HCT116 (cell line): ENCODE data around the gene CORO6. TPM values are rescaled to one million over a fixed set of nuclear protein-coding genes. Genes with fewer than 3 reads are reported as not detected.

Experiments
- ATAC-seq: fragments of 200-7000 bp; cut with Tn5 transposase; 2 replicates; pipeline ENCODE4 v1.9.1; 2020; ENCODE audit warnings: mild to moderate bottlenecking, moderate library complexity
- BruUV-seq: library from RNA; stranded (reverse); fragments of 400-500 nt; replicated peaks from 2 replicates; lab custom pipeline; 2021; lab: Mats Ljungman, UMichigan
- CTCF ChIA-PET: fragments of 300-600 bp; sonication (Branson Sonifier 250); formaldehyde crosslinking; loops from one replicate; lab custom pipeline; 2021; ENCODE audit warnings: antibody characterized with exemption; lab: Charles Lee
- POLR2A ChIA-PET: fragments of 300-600, 350-600 bp; sonication (Branson Sonifier 250); formaldehyde crosslinking; loops from one replicate; lab custom pipeline; 2021; ENCODE audit warnings: antibody characterized with exemption; lab: Charles Lee
- RAD21 ChIA-PET, 2 experiments: fragments of 300-600 bp; sonication (Branson Sonifier 250); formaldehyde crosslinking; loops; one replicate each; lab custom pipeline; 2023; ENCODE audit warnings: low total read pairs in 2 of 2; ENCODE audit not compliant: uncharacterized antibody in 2 of 2, unreplicated experiment in 2 of 2, low non-redundant PET in 1 of 2; lab: Charles Lee
- DNase-seq: peaks from one replicate; pipeline ENCODE4 v3.0.0-alpha.2; 2010; ENCODE audit warnings: low read depth, low spot score
- H2AFZ ChIP-seq: fragments of 200-600 bp; shearing (Covaris generic), sonication (generic); 2 replicates; pipeline ENCODE4 v1.6.1; 2017; ENCODE audit warnings: low read depth, mixed run types, mixed read lengths, antibody characterized with exemption, low read length; ENCODE audit not compliant: poor library complexity, severe bottlenecking
- H3K27ac ChIP-seq: 2 replicates; pipeline ENCODE4 v1.5.1; 2012; ENCODE audit warnings: low read depth, low read length
- H3K27me3 ChIP-seq: fragments of 200-600 bp; sonication (generic); 2 replicates; pipeline ENCODE4 v1.6.1; 2016; ENCODE audit warnings: mixed run types, low read length, mixed read lengths; ENCODE audit not compliant: insufficient read depth
- H3K36me3 ChIP-seq, 2 experiments: fragments of 200-500 bp in 1 of 2; fragments of 200-600 bp in 1 of 2; sonication (Bioruptor generic) in 1 of 2; sonication (generic) in 1 of 2; 2 replicates each; pipeline versions ENCODE4 v1.5.1 to v1.6.1; 2014 to 2016; ENCODE audit warnings: low read length in 2 of 2, inconsistent platforms in 1 of 2, mixed read lengths in 1 of 2, mixed run types in 1 of 2; ENCODE audit not compliant: insufficient read depth in 2 of 2, control insufficient read depth in 1 of 2
- H3K4me1 ChIP-seq, 2 experiments: fragments of 200-600 bp in 1 of 2; sonication (generic) in 1 of 2; 2 replicates each; pipeline versions ENCODE4 v1.5.1 to v1.6.1; 2012 to 2017; ENCODE audit warnings: low read length in 2 of 2, inconsistent platforms in 1 of 2, mild to moderate bottlenecking in 1 of 2, mixed read lengths in 1 of 2, mixed run types in 1 of 2, moderate library complexity in 1 of 2; ENCODE audit not compliant: insufficient read depth in 2 of 2, control insufficient read depth in 1 of 2
- H3K4me2 ChIP-seq: fragments of 200-600 bp; sonication (generic); 2 replicates; pipeline ENCODE4 v1.6.1; 2017; ENCODE audit warnings: mixed run types, low read length, mixed read lengths
- H3K4me3 ChIP-seq, 2 experiments: fragments of 200-600 bp in 1 of 2; sonication (generic) in 1 of 2; replicated peaks in 1 of 2; 2 replicates each; pipeline ENCODE4 v1.5.1; 2011 to 2016; ENCODE audit warnings: low read length in 2 of 2, control low read depth in 1 of 2, low read depth in 1 of 2, mild to moderate bottlenecking in 1 of 2, mixed read lengths in 1 of 2, mixed run types in 1 of 2
- H3K79me2 ChIP-seq: fragments of 200-600 bp; sonication (generic); 2 replicates; pipeline ENCODE4 v1.6.1; 2017; ENCODE audit warnings: mild to moderate bottlenecking, mixed run types, low read length, moderate library complexity, mixed read lengths; ENCODE audit not compliant: insufficient read depth
- H3K9ac ChIP-seq: fragments of 200-600 bp; sonication (generic); 2 replicates; pipeline ENCODE4 v1.6.1; 2016; ENCODE audit warnings: low read length, mixed read lengths
- H3K9me2 ChIP-seq: fragments of 200-600 bp; sonication (generic), shearing (Covaris generic); 2 replicates; pipeline ENCODE4 v1.6.1; 2017; ENCODE audit warnings: mixed run types, mild to moderate bottlenecking, moderate library complexity; ENCODE audit not compliant: insufficient read depth
- H3K9me3 ChIP-seq, 2 experiments: fragments of 200-500 bp in 1 of 2; fragments of 200-600 bp in 1 of 2; sonication (Bioruptor generic) in 1 of 2; sonication (generic) in 1 of 2; 2 replicates each; pipeline ENCODE4 v1.6.1; 2014 to 2017; ENCODE audit warnings: low read length in 2 of 2, mixed read lengths in 2 of 2, inconsistent platforms in 1 of 2, low read depth in 1 of 2, mild to moderate bottlenecking in 1 of 2, mixed run types in 1 of 2, moderate library complexity in 1 of 2; ENCODE audit not compliant: control insufficient read depth in 1 of 2, insufficient read depth in 1 of 2
- H4K20me1 ChIP-seq: fragments of 200-600 bp; sonication (generic), shearing (Covaris generic); 2 replicates; pipeline ENCODE4 v1.6.1; 2017; ENCODE audit warnings: mixed run types, mild to moderate bottlenecking, moderate library complexity; ENCODE audit not compliant: insufficient read depth
- CBX3 ChIP-seq: IDR thresholded peaks from 2 replicates; pipeline ENCODE4 v1.6.1; 2012; ENCODE audit warnings: low read depth
- CEBPB ChIP-seq: IDR thresholded peaks from 2 replicates; pipeline ENCODE4 v1.6.1; 2012; ENCODE audit warnings: low read depth
- FOSL1 ChIP-seq: IDR thresholded peaks from 2 replicates; pipeline ENCODE4 v1.6.1; 2012; ENCODE audit warnings: low read depth
- JUND ChIP-seq: IDR thresholded peaks from 2 replicates; pipeline ENCODE4 v1.6.1; 2012
- POLR2A ChIP-seq: IDR thresholded peaks from 2 replicates; pipeline ENCODE4 v1.7.0; 2011; ENCODE audit warnings: borderline replicate concordance; ENCODE audit not compliant: insufficient read depth, insufficient read length; ENCODE audit errors: extremely low read depth
- POLR2AphosphoS5 ChIP-seq: IDR thresholded peaks from 2 replicates; pipeline ENCODE4 v1.6.1; 2011; ENCODE audit warnings: mild to moderate bottlenecking, low read depth, low read length, moderate library complexity
- RAD21 ChIP-seq: IDR thresholded peaks from 2 replicates; pipeline ENCODE4 v1.6.1; 2012; ENCODE audit warnings: low read depth, mild to moderate bottlenecking
- SIN3A ChIP-seq: IDR thresholded peaks from 2 replicates; pipeline ENCODE4 v1.6.1; 2012; ENCODE audit warnings: low read depth
- SP1 ChIP-seq: IDR thresholded peaks from 2 replicates; pipeline ENCODE4 v1.6.1; 2012; ENCODE audit warnings: low read depth
- TCF7L2 ChIP-seq: IDR thresholded peaks from 2 replicates; pipeline ENCODE4 v1.7.0; 2011; ENCODE audit warnings: borderline replicate concordance, inconsistent platforms; ENCODE audit not compliant: insufficient read depth, insufficient read length; ENCODE audit errors: extremely low read depth
- YY1 ChIP-seq: IDR thresholded peaks from 2 replicates; pipeline ENCODE4 v1.6.1; 2011; ENCODE audit warnings: low read length, low read depth, moderate library complexity, mild to moderate bottlenecking; ENCODE audit not compliant: insufficient replicate concordance; ENCODE audit errors: extremely low read depth
- ZNF274 ChIP-seq: fragments of 200-500 bp; sonication (Bioruptor generic); IDR thresholded peaks from 2 replicates; pipeline ENCODE4 v1.6.1; 2014; ENCODE audit warnings: mild to moderate bottlenecking, low read depth, low read length, inconsistent platforms
- intact Hi-C: fragments of 100-400 bp; cut with micrococcal nuclease; formaldehyde crosslinking; loops from 2 replicates; pipeline ENCODE4 v1.10.0; 2022
- total RNA-seq: library from RNA; stranded (reverse); gene quantifications from one replicate; pipeline ENCODE4 v1.2.1, GENCODE V29; 2021; ENCODE audit not compliant: unreplicated experiment
- TF ChIP-seq, protein P1 (sequence below), 3 experiments: fragments of 200-600 bp in 1 of 3; sonication (generic) in 1 of 3; IDR thresholded peaks in 2 of 3; conservative IDR thresholded peaks in 1 of 3; 2 replicates each; pipeline ENCODE4 v1.5.1; 2012 to 2017; ENCODE audit warnings: low read depth in 2 of 3, low read length in 2 of 3, antibody characterized with exemption in 1 of 3, borderline replicate concordance in 1 of 3, control low read depth in 1 of 3, mild to moderate bottlenecking in 1 of 3, mixed read lengths in 1 of 3, mixed run types in 1 of 3, moderate library complexity in 1 of 3; ENCODE audit not compliant: insufficient read depth in 1 of 3

CORO6 gene
- total RNA-seq, 1 experiment from 2014 or later, result 8.7 TPM

DNA sequence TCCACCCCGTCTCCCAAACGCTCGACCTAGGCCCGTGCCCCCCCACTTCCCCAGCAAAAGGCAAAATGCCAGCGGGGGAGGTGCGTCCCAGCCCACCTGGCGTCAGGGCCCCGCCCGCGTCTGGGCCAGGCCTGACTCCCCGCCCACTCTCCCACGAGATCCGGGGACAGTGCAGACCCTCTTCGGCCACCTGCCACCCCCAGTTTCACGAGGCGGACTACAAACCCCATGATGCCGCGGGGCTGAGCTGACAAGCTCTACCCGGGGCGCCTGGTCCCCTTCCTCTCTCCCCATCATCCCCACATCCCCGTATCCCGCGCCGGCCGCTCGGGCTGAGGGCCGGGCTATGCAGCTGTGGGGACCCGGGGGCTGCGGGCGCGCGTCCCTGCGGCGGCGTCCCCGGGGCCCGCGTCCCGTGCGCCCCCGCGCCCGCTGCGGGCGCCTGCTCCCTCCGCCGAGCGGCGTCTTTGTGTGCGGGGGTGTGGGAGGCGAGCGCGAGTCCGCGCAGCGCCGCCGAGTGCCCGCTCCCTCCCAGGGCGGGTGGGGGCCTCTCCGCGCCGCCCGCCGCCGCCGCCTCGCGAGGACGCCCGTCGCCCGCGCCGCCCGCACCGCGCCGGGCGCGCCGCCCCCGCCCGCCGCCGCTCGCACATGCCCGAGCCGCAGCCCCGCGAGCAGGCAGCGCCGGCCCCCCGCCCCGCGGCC, 29.7 kb downstream of the CORO6 start, which contains the start of gene ANKRD13B:
TSS of gene ANKRD13B (plus strand) at position 283 of the 702 bp plus-strand sequence. CDS start 490 bp downstream, outside the sequence.
- H2AFZ ChIP-seq, result no peak within 1 kb of the TSS
- BruUV-seq, result no TSS peak
- TF ChIP-seq POLR2AphosphoS5, result no peak
- TF ChIP-seq TCF7L2, result peak; percentile 44
- TF ChIP-seq, all 23 proteins: peak for 1
- no peaks in the 10 kb centered on the region for H3K36me3 ChIP-seq
- ChIA-PET CTCF (interaction anchor here (0.9 to 3.4 kb wide), 14 partner anchors 13 to 702 kb away, joined by 3 to 57 read pairs (median 5); partner anchors contain the start of genes ABHD15 and TP53I13), RAD21 (no interaction called here), POLR2A (interaction anchor here (1.0 to 1.5 kb wide), 2 partner anchors 12 to 30 kb away, joined by 4 to 6 read pairs; partner anchors contain the start of gene CORO6)
- H3K9me2 ChIP-seq, result no peaks in the 10 kb centered on the region
- H4K20me1 ChIP-seq, result no peaks in the 10 kb centered on the region
- peak within 1 kb of the TSS; percentile 84 for H3K9ac ChIP-seq
- intact Hi-C loops, result loop anchor here (10.0 kb wide), 1 partner anchor 448 kb away; no protein-coding TSS in a partner anchor
- peaks cover 45% of the 10 kb centered on the region for H3K79me2 ChIP-seq
- no peaks in the 10 kb centered on the region for H3K9me3 ChIP-seq
- DNase-seq, result no peak
- H3K27ac ChIP-seq, result peak within 1 kb of the TSS; percentile 94
- H3K4me1 ChIP-seq, result peaks cover 28 to 61% of the 10 kb centered on the region in 2 experiments
- ATAC-seq, result peak; percentile 5
- peak within 1 kb of the TSS; percentile 91 for H3K4me2 ChIP-seq
- H3K27me3 ChIP-seq, result no peaks in the 10 kb centered on the region
- H3K4me3 ChIP-seq, result peak within 1 kb of the TSS; percentile 68 to 74

DNA sequence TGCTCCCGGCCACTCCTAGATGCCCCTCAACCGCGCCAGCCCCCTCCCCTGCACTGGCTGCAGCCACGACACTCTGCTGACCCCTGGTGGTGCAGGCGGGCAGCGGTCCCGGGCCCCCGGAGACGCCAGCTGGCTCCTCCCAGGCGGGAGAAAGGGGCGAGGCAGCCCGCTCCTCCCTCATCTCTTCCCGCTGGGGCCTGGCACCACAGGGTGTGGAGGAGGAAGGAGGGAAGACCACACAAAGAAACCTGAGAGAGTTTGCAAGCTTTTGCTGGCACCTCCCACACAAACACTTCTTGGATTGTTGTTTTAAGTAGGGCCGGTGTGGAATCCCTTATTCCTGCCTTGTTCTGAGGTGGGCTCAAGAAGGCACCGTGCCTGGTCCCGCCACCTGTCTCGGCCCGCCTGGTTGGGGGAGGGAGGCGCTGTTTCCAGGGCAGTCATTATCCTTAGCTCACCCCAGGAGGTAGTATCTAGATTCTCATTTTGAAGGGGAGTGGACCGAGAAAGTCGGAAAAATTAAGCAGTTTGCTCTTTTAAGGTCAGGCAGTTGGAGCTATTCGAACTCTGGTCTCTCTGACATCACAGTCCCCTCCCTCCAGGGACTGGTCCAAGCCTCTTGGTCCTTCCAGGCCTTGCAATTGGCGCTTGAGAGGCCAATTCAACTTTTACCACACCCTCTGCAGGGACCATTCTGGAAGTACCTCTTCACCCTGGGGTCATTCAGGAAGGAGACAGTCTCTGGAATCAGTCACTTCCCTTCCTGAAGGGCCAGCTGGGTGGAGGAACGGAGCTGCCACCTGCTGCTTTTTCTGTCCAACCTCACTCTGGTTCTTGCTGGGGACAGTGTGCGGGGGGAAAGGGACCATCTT, 30.7 kb downstream of the CORO6 start:
- Histone ChIP-seq H3K4me1 (peaks cover 36 to 69% of the 10 kb centered on the region in 2 experiments), H3K79me2 (peaks cover 53% of the 10 kb centered on the region), H3K9me3 (no peaks in the 10 kb centered on the region), H3K9me2 (no peaks in the 10 kb centered on the region), H3K4me2 (peak overlapping the region; percentile 91), H3K27me3 (no peaks in the 10 kb centered on the region), H3K27ac (peak overlapping the region; percentile 94), H3K36me3 (no peaks in the 10 kb centered on the region), H4K20me1 (no peaks in the 10 kb centered on the region), H3K4me3 (peak overlapping the region; percentile 66), H2AFZ (no peak overlapping the region), H3K9ac (peak overlapping the region; percentile 84)
- ChIA-PET RAD21 (interaction anchor here (0.6 to 1.1 kb wide), 7 partner anchors 10 to 506 kb away, joined by 3 read pairs; partner anchors contain the start of gene ABHD15 (in 1 of the 2)), CTCF (interaction anchor here (0.6 to 3.4 kb wide), 29 partner anchors 8 to 1583 kb away, joined by 3 to 57 read pairs (median 3); partner anchors contain the start of genes ABHD15, CORO6, NUFIP2 and PHF12), POLR2A (interaction anchor here (1.0 to 1.5 kb wide), 3 partner anchors 11 to 33 kb away, joined by 3 to 6 read pairs (median 4); partner anchors contain the start of gene CORO6)
- no TSS peak for BruUV-seq
- ATAC-seq (peak; percentile 65), DNase-seq (peak; percentile 69)
- intact Hi-C loops, result loop anchor here (1.0 to 10.0 kb wide), 2 partner anchors 222 to 447 kb away; no protein-coding TSS in a partner anchor
- TF ChIP-seq JUND (no peak), YY1 (no peak), POLR2A (peak; percentile 29), SIN3A (no peak), CBX3 (no peak), SP1 (no peak; the same call in 1 of the 2 replicates), TCF7L2 (no peak), FOSL1 (no peak), RAD21 (peak; percentile 91), ZNF274 (no peak), CEBPB (no peak)
- TF ChIP-seq, protein P1, sequence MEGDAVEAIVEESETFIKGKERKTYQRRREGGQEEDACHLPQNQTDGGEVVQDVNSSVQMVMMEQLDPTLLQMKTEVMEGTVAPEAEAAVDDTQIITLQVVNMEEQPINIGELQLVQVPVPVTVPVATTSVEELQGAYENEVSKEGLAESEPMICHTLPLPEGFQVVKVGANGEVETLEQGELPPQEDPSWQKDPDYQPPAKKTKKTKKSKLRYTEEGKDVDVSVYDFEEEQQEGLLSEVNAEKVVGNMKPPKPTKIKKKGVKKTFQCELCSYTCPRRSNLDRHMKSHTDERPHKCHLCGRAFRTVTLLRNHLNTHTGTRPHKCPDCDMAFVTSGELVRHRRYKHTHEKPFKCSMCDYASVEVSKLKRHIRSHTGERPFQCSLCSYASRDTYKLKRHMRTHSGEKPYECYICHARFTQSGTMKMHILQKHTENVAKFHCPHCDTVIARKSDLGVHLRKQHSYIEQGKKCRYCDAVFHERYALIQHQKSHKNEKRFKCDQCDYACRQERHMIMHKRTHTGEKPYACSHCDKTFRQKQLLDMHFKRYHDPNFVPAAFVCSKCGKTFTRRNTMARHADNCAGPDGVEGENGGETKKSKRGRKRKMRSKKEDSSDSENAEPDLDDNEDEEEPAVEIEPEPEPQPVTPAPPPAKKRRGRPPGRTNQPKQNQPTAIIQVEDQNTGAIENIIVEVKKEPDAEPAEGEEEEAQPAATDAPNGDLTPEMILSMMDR (IDR thresholded peaks at IDR 0.05 in 2 of 3, conservative IDR thresholded peaks at IDR 0.05 in 1 of 3; ENCODE audit: borderline replicate concordance in 1 of 3, insufficient read depth in 1 of 3, low read depth in 2 of 3, low read length in 2 of 3), result peak; percentile 91 to 98 (median 93)
